HepG2 (cell line): ENCODE measurements around the gene KMT2A. TPM values are rescaled to one million over a fixed set of nuclear protein-coding genes. Genes with fewer than 3 reads are reported as not detected.

Experiments used
- KDM3A ChIP-seq: IDR thresholded peaks from 2 replicates; pipeline ENCODE4 v1.6.1; 2018; ENCODE audit warnings: low read depth, missing compliant biosample characterization
- KLF13 ChIP-seq: sonication (generic); formaldehyde crosslinking; IDR thresholded peaks from 2 replicates; pipeline ENCODE4 v1.4.0; 2020; ENCODE audit warnings: mild to moderate bottlenecking, missing genetic modification reagents
- MAFK ChIP-seq, 2 experiments: IDR thresholded peaks in 1 of 2; conservative IDR thresholded peaks in 1 of 2; 2 replicates each; pipeline ENCODE4 v1.6.1; 2011; ENCODE audit warnings: improper control_type of control experiment in 2 of 2, low read length in 2 of 2
- SMC3 ChIP-seq: IDR thresholded peaks from 2 replicates; pipeline ENCODE4 v1.6.1; 2011; ENCODE audit warnings: low read length, improper control_type of control experiment
- SOX13 ChIP-seq, 3 experiments: fragments of 450-650 bp in 1 of 3; sonication (generic) in 1 of 3; formaldehyde crosslinking in 1 of 3; IDR thresholded peaks in 2 of 3; conservative IDR thresholded peaks in 1 of 3; 2 replicates each; pipeline versions ENCODE4 v1.5.0 to v1.6.1; 2016 to 2020; ENCODE audit warnings: antibody characterized with exemption in 1 of 3, mild to moderate bottlenecking in 1 of 3, missing compliant biosample characterization in 1 of 3, missing genetic modification reagents in 1 of 3, moderate library complexity in 1 of 3
- TFE3 ChIP-seq: IDR thresholded peaks from 2 replicates; pipeline ENCODE4 v1.6.1; 2016
- THAP11 ChIP-seq: IDR thresholded peaks from 2 replicates; pipeline ENCODE4 v1.6.1; 2016; ENCODE audit warnings: missing biosample characterization, missing genetic modification reagents
- THYN1 ChIP-seq: sonication (generic); formaldehyde crosslinking; IDR thresholded peaks from 2 replicates; pipeline ENCODE4 v1.8.1; 2023; ENCODE audit warnings: low read depth, mild to moderate bottlenecking, moderate library complexity, missing genetic modification reagents, borderline replicate concordance
- TSC22D2 ChIP-seq: sonication (generic); formaldehyde crosslinking; IDR thresholded peaks from 2 replicates; pipeline ENCODE4 v1.5.1; 2020; ENCODE audit warnings: missing genetic modification reagents, mild to moderate bottlenecking, borderline replicate concordance
- ZNF17 ChIP-seq: sonication (generic); formaldehyde crosslinking; IDR thresholded peaks from 2 replicates; pipeline ENCODE4 v1.5.0; 2020; ENCODE audit warnings: mild to moderate bottlenecking, missing genetic modification reagents
- ZNF547 ChIP-seq: sonication (generic); formaldehyde crosslinking; IDR thresholded peaks from 2 replicates; pipeline ENCODE4 v1.5.1; 2020; ENCODE audit warnings: mild to moderate bottlenecking, missing genetic modification reagents
- ZNF773 ChIP-seq: sonication (generic); formaldehyde crosslinking; IDR thresholded peaks from 2 replicates; pipeline ENCODE4 v1.4.0; 2020; ENCODE audit warnings: missing genetic modification reagents, borderline replicate concordance
- ZNF879 ChIP-seq: sonication (generic); formaldehyde crosslinking; IDR thresholded peaks from 2 replicates; pipeline ENCODE4 v1.8.1; 2023; ENCODE audit warnings: missing genetic modification reagents
- polyA plus RNA-seq, 8 experiments: library from polyadenylated mRNA; depleted of rRNA in 3 of 8; stranded (reverse) in 7 of 8; unstranded in 1 of 8; fragments of >200 nt; fragmentation: Illumina TruSeq in 4 of 8; extraction: Trizol in 4 of 8; gene quantifications; 2 replicates each; pipeline versions ENCODE4 v1.2.1 to v1.2.3, GENCODE V29; 2011 to 2016; ENCODE audit warnings: low read depth in 4 of 8, missing spikeins in 1 of 8, mixed read lengths in 1 of 8; ENCODE audit not compliant: insufficient read depth in 1 of 8
- total RNA-seq, 5 experiments: library from RNA; depleted of rRNA; stranded (reverse); fragments of >200 nt; fragmentation: Illumina TruSeq; extraction: Trizol; gene quantifications; 2 replicates each; pipeline ENCODE4 v1.2.3, GENCODE V29; 2016; ENCODE audit warnings: low read depth in 1 of 5
- TF ChIP-seq, protein P1 (sequence below): IDR thresholded peaks from 2 replicates; pipeline ENCODE4 v1.6.1; 2016
- TF ChIP-seq, protein P2 (sequence below): sonication (generic); formaldehyde crosslinking; IDR thresholded peaks from 2 replicates; pipeline ENCODE4 v1.5.0; 2020; ENCODE audit warnings: missing genetic modification reagents
- TF ChIP-seq, protein P3 (sequence below): sonication (generic); formaldehyde crosslinking; IDR thresholded peaks from 2 replicates; pipeline ENCODE4 v1.4.0; 2020; ENCODE audit warnings: missing genetic modification reagents, borderline replicate concordance
- TF ChIP-seq, protein P4 (sequence below): sonication (generic); formaldehyde crosslinking; conservative IDR thresholded peaks from 2 replicates; pipeline ENCODE4 v1.8.0; 2022; ENCODE audit warnings: low read depth, missing genetic modification reagents

Gene KMT2A
- total and polyA plus RNA-seq, 2 of the 13 experiments (the other 11 are each of a cell fraction or from before 2014, with no cell fraction given) = 12.4 to 20.0 TPM

DNA sequence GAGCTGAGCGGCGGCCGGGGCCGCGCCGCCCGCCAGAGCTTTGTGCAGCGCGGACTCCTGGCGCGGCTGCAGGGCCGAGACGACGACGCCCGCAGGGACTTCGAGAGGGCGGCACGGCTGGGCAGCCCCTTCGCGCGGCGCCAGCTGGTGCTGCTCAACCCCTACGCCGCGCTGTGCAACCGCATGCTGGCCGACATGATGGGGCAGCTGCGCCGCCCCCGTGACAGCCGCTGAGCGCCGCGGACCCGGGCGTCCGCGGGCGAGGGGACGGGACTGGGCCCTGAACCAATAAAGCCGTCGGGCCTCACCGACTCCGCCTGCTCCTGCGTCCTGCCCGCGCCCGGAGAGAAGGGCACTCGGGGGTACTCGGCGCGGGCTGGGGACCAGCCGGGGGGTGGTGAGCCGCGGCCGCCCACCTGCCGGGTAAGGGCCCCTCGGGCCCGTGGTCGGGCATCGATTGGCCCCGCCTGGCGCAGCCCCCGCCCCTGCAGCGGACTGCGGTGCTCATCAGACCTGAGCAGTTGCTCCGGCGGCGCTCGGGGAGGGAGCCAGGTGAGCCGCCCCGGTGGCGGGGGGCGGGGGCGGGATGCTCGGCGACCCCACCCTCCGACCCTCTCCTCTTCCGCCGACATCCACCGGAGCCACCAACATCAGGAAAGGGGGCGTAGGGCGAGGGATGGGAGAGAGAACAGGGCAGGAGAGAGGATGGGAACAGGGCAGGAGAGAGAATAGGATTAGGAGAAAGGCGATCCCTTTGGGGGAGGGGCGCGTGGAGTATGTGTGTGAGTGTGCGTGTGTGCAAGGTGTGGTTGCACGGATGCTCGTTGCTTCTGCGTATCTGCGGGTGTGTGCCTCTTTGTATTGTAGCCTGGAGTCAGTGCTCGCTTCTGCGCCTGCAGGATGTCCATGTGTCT is 94.6 kb downstream of the KMT2A start, which contains the start of gene TMEM25 (continued):
- TF ChIP-seq SOX13 (IDR thresholded peaks at IDR 0.05) = no peak
- no peak for TF ChIP-seq SOX13 (CRISPR knock-in tag; conservative IDR thresholded peaks at IDR 0.05 in 1 of 2, IDR thresholded peaks at IDR 0.05 in 1 of 2)
- no peak for TF ChIP-seq KDM3A (CRISPR knock-in tag)
- TF ChIP-seq, protein P1, sequence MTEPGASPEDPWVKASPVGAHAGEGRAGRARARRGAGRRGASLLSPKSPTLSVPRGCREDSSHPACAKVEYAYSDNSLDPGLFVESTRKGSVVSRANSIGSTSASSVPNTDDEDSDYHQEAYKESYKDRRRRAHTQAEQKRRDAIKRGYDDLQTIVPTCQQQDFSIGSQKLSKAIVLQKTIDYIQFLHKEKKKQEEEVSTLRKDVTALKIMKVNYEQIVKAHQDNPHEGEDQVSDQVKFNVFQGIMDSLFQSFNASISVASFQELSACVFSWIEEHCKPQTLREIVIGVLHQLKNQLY (CRISPR knock-in tag) = no peak
- TF ChIP-seq THYN1 = no peak
- no peak for TF ChIP-seq ZNF879 (CRISPR knock-in tag)
- TF ChIP-seq, protein P2, sequence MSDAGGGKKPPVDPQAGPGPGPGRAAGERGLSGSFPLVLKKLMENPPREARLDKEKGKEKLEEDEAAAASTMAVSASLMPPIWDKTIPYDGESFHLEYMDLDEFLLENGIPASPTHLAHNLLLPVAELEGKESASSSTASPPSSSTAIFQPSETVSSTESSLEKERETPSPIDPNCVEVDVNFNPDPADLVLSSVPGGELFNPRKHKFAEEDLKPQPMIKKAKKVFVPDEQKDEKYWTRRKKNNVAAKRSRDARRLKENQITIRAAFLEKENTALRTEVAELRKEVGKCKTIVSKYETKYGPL (CRISPR knock-in tag) = no peak
- no peak for TF ChIP-seq TSC22D2 (CRISPR knock-in tag)
- peak; percentile 78 for TF ChIP-seq THAP11 (CRISPR knock-in tag)
- TF ChIP-seq TFE3 (CRISPR knock-in tag) = no peak; the same call in 1 of the 2 replicates
- TF ChIP-seq, protein P3, sequence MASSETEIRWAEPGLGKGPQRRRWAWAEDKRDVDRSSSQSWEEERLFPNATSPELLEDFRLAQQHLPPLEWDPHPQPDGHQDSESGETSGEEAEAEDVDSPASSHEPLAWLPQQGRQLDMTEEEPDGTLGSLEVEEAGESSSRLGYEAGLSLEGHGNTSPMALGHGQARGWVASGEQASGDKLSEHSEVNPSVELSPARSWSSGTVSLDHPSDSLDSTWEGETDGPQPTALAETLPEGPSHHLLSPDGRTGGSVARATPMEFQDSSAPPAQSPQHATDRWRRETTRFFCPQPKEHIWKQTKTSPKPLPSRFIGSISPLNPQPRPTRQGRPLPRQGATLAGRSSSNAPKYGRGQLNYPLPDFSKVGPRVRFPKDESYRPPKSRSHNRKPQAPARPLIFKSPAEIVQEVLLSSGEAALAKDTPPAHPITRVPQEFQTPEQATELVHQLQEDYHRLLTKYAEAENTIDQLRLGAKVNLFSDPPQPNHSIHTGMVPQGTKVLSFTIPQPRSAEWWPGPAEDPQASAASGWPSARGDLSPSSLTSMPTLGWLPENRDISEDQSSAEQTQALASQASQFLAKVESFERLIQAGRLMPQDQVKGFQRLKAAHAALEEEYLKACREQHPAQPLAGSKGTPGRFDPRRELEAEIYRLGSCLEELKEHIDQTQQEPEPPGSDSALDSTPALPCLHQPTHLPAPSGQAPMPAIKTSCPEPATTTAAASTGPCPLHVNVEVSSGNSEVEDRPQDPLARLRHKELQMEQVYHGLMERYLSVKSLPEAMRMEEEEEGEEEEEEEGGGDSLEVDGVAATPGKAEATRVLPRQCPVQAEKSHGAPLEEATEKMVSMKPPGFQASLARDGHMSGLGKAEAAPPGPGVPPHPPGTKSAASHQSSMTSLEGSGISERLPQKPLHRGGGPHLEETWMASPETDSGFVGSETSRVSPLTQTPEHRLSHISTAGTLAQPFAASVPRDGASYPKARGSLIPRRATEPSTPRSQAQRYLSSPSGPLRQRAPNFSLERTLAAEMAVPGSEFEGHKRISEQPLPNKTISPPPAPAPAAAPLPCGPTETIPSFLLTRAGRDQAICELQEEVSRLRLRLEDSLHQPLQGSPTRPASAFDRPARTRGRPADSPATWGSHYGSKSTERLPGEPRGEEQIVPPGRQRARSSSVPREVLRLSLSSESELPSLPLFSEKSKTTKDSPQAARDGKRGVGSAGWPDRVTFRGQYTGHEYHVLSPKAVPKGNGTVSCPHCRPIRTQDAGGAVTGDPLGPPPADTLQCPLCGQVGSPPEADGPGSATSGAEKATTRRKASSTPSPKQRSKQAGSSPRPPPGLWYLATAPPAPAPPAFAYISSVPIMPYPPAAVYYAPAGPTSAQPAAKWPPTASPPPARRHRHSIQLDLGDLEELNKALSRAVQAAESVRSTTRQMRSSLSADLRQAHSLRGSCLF (CRISPR knock-in tag) = no peak
- TF ChIP-seq, protein P4, sequence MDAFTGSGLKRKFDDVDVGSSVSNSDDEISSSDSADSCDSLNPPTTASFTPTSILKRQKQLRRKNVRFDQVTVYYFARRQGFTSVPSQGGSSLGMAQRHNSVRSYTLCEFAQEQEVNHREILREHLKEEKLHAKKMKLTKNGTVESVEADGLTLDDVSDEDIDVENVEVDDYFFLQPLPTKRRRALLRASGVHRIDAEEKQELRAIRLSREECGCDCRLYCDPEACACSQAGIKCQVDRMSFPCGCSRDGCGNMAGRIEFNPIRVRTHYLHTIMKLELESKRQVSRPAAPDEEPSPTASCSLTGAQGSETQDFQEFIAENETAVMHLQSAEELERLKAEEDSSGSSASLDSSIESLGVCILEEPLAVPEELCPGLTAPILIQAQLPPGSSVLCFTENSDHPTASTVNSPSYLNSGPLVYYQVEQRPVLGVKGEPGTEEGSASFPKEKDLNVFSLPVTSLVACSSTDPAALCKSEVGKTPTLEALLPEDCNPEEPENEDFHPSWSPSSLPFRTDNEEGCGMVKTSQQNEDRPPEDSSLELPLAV (CRISPR knock-in tag) = no peak
- TF ChIP-seq KLF13 (CRISPR knock-in tag) = no peak
- peak; percentile 68; the same call in 1 of the 2 replicates for TF ChIP-seq ZNF547 (CRISPR knock-in tag)
- TF ChIP-seq ZNF17 (CRISPR knock-in tag) = 0 out of 2 replicates have a peak, but pooled peaks have one; percentile 61
- TF ChIP-seq MAFK (conservative IDR thresholded peaks at IDR 0.05 in 1 of 2, IDR thresholded peaks at IDR 0.05 in 1 of 2; ENCODE audit: low read length in 2 of 2) = no peak
- peak; percentile 89; the same call in 1 of the 2 replicates for TF ChIP-seq ZNF773 (CRISPR knock-in tag)
- no peak for TF ChIP-seq SMC3
